ENCODE data around the gene NFAM1.

GRCh38 chr22:42332089-42332488 is 100.1 kb downstream of the NFAM1 start:
- TF ChIP-seq, protein P1, sequence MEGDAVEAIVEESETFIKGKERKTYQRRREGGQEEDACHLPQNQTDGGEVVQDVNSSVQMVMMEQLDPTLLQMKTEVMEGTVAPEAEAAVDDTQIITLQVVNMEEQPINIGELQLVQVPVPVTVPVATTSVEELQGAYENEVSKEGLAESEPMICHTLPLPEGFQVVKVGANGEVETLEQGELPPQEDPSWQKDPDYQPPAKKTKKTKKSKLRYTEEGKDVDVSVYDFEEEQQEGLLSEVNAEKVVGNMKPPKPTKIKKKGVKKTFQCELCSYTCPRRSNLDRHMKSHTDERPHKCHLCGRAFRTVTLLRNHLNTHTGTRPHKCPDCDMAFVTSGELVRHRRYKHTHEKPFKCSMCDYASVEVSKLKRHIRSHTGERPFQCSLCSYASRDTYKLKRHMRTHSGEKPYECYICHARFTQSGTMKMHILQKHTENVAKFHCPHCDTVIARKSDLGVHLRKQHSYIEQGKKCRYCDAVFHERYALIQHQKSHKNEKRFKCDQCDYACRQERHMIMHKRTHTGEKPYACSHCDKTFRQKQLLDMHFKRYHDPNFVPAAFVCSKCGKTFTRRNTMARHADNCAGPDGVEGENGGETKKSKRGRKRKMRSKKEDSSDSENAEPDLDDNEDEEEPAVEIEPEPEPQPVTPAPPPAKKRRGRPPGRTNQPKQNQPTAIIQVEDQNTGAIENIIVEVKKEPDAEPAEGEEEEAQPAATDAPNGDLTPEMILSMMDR (IDR thresholded peaks at IDR 0.05) = no peak
- no peak for TF ChIP-seq POLR2A (IDR thresholded peaks at IDR 0.05)

Data from right lobe of liver (tissue), 4 donors.